Osteocyte (in vitro differentiated cells): ENCODE measurements around the gene NAA11. TPM values are rescaled to one million over a fixed set of nuclear protein-coding genes. Genes with fewer than 3 reads are reported as not detected.

Experiments used
- DNase-seq: peaks from one replicate; pipeline ENCODE4 v3.0.0; 2021; ENCODE audit warnings: mixed read lengths; ENCODE audit not compliant: unreplicated experiment; ENCODE audit errors: extremely low spot score
- H3K27ac Mint-ChIP-seq: one replicate; pipeline ENCODE4 v1.8.0; 2021; ENCODE audit warnings: mild to moderate bottlenecking, mixed read lengths; ENCODE audit not compliant: unreplicated experiment
- H3K27me3 Mint-ChIP-seq: one replicate; pipeline ENCODE4 v1.8.0; 2021; ENCODE audit warnings: mixed read lengths; ENCODE audit not compliant: unreplicated experiment
- H3K36me3 Mint-ChIP-seq: one replicate; pipeline ENCODE4 v1.8.0; 2021; ENCODE audit warnings: mixed read lengths; ENCODE audit not compliant: unreplicated experiment
- H3K4me1 Mint-ChIP-seq: one replicate; pipeline ENCODE4 v1.8.0; 2021; ENCODE audit warnings: mixed read lengths; ENCODE audit not compliant: unreplicated experiment
- H3K4me3 Mint-ChIP-seq: one replicate; pipeline ENCODE4 v1.8.0; 2021; ENCODE audit warnings: mild to moderate bottlenecking, moderate library complexity, mixed read lengths; ENCODE audit not compliant: unreplicated experiment
- H3K9me3 Mint-ChIP-seq: one replicate; pipeline ENCODE4 v1.8.0; 2021; ENCODE audit warnings: mixed read lengths; ENCODE audit not compliant: unreplicated experiment
- total RNA-seq: library from RNA; stranded (reverse); gene quantifications from 2 replicates; pipeline ENCODE4 v1.2.1, GENCODE V29; 2021
- TF ChIP-seq, protein P1 (sequence below): fragments of 200-600 bp; sonication (generic); IDR thresholded peaks from 2 replicates; pipeline ENCODE4 v1.5.0; 2021; ENCODE audit warnings: antibody characterized with exemption, mild to moderate bottlenecking, moderate library complexity

The NAA11 gene
- total RNA-seq, 1 donor from 2014 or later: not detected

DNA sequence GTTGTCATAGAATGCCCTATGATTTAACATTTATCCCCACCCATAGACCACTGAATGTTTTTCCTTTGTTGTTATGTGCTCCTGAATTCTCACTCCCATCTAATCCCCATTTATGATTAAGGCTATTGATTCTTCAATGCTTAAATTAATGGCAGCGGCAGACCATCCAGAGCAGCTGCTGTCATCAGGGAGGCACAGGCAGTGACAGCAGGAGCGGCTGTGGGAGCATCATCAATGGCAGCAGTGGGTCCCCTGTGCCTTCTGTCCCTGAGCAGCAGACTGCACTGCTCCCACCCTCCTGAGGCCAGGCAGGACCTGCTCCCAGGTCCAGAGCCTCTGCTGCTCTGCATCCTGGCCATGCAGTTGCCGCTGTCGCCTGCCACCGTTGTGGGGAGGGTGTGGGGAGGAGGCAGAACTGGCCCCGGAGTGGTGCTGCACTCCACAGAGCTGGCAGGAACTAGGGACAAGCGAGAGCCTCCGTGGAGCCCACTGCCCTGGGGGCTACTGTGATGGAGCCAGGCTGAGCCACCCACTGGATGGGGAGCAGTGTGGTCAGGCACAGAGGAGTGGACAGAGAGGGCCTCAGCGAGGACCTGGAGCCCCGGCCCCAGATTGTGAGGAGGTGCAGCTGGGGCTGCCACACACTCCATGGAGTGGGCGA, 29.0 kb downstream of the NAA11 start:
- Mint-ChIP-seq H3K27me3 (no peaks in the 10 kb centered on the region), H3K4me3 (no peak overlapping the region), H3K4me1 (no peaks in the 10 kb centered on the region), H3K36me3 (no peaks in the 10 kb centered on the region), H3K9me3 (no peaks in the 10 kb centered on the region), H3K27ac (no peak overlapping the region)
- TF ChIP-seq, protein P1, sequence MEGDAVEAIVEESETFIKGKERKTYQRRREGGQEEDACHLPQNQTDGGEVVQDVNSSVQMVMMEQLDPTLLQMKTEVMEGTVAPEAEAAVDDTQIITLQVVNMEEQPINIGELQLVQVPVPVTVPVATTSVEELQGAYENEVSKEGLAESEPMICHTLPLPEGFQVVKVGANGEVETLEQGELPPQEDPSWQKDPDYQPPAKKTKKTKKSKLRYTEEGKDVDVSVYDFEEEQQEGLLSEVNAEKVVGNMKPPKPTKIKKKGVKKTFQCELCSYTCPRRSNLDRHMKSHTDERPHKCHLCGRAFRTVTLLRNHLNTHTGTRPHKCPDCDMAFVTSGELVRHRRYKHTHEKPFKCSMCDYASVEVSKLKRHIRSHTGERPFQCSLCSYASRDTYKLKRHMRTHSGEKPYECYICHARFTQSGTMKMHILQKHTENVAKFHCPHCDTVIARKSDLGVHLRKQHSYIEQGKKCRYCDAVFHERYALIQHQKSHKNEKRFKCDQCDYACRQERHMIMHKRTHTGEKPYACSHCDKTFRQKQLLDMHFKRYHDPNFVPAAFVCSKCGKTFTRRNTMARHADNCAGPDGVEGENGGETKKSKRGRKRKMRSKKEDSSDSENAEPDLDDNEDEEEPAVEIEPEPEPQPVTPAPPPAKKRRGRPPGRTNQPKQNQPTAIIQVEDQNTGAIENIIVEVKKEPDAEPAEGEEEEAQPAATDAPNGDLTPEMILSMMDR: no peak
- no peak for DNase-seq

DNA sequence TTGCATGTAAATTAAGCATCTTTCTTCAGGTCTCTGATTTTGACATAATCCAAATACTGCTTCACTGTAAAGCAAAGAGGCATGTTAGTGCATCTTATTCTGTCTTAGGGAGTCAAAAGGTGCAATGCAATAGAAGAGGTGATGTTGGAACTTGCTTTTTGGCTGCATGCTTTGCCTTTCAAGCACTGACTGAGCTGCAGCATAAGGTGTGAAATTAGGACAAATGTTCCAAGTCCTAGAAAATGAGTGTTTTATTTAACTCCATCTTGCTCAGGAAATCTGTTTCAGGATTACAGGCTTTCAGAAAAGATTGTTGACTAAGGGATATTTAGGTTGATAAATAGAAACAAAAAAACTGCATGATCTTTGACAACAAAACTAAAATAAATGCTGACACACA, 30.8 kb downstream of the NAA11 start:
- H3K27me3 Mint-ChIP-seq: no peaks in the 10 kb centered on the region
- no peak for DNase-seq
- TF ChIP-seq, protein P1: no peak
- no peaks in the 10 kb centered on the region for H3K4me1 Mint-ChIP-seq
- no peak overlapping the region for H3K27ac Mint-ChIP-seq
- H3K9me3 Mint-ChIP-seq: no peaks in the 10 kb centered on the region
- H3K4me3 Mint-ChIP-seq: no peak overlapping the region
- no peaks in the 10 kb centered on the region for H3K36me3 Mint-ChIP-seq

DNA sequence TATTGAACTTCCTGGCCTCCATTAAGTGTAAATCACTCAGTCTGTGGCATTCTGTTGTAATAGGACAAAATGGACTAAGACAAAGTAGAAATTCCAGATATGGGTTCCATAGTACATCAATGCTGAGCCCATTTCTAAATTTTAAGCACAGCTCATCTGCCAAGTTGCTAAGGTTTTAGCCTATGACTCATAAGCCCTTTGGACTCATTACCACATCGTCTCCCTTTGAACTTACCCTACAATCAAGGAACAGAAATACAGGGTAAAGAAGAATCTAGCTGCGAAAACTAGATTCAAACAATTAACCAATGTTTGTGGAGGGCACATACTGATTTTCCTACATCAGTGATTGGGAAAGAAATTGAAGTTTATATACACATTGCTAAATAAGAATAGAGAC, 31.8 kb downstream of the NAA11 start:
- Mint-ChIP-seq H3K4me3 (no peak overlapping the region), H3K27me3 (peaks cover 4% of the 10 kb centered on the region), H3K36me3 (no peaks in the 10 kb centered on the region), H3K9me3 (no peaks in the 10 kb centered on the region), H3K27ac (no peak overlapping the region), H3K4me1 (no peaks in the 10 kb centered on the region)
- no peak for DNase-seq
- TF ChIP-seq, protein P1: no peak

- H3K4me3 Mint-ChIP-seq: no peak overlapping the region
- TF ChIP-seq, protein P1: no peak
- no peak overlapping the region for H3K27ac Mint-ChIP-seq
- DNase-seq: no peak
- no peaks in the 10 kb centered on the region for H3K9me3 Mint-ChIP-seq
- peaks cover 5% of the 10 kb centered on the region for H3K27me3 Mint-ChIP-seq
- no peaks in the 10 kb centered on the region for H3K4me1 Mint-ChIP-seq
- no peaks in the 10 kb centered on the region for H3K36me3 Mint-ChIP-seq
These were observed 33.9 kb downstream of the NAA11 start for GRCh38 chr4:79292008-79292407.

- H3K4me3 Mint-ChIP-seq: no peak overlapping the region
These were observed 35.5 kb downstream of the NAA11 start for GRCh38 chr4:79290376-79290775.

More at GRCh38 chr4:79290376-79290775, 35.5 kb downstream of the NAA11 start:
- TF ChIP-seq, protein P1: no peak
- Mint-ChIP-seq H3K36me3 (no peaks in the 10 kb centered on the region), H3K4me1 (no peaks in the 10 kb centered on the region), H3K9me3 (no peaks in the 10 kb centered on the region), H3K27ac (no peak overlapping the region), H3K27me3 (peaks cover 5% of the 10 kb centered on the region)
- DNase-seq: no peak
